ENCODE measurements around the gene PEA15. TPM values are rescaled to one million over a fixed set of nuclear protein-coding genes. Genes with fewer than 3 reads are reported as not detected.

Gene PEA15
- total RNA-seq, 2 donors from 2014 or later: 299 to 410 TPM

DNA sequence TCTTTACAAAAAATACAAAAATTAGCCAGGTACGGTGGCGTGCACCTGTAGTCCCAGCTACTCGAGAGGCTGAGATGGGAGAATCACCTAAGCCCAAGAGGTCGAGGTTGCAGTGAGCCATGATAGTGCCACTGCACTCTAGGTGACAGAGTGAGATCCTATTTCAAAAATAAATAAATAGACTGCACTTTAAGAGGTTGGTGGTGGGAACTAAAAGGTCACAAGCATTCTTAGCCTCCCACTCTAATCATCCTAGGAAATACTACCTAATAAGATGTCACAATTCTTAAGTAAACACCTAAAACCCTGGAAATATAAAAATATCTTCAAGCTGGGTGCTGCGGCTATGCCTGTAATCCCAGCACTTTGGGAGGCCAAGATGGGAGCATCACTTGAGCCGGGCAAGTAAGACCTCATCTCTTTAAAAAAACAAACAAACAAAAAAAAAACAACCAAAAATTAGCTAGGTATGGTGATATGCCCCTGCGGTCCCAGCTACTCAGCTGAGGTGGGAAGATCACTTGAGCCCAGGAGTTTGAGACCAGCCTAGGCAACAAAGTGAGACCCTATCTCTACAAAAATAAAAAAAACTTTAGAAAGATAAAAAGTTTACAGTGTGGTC, 53.1 kb downstream of the PEA15 start:
- intact Hi-C loops (cut with DNase I): loop anchor here (10.0 kb wide), 2 partner anchors 63 to 153 kb away; partner anchors contain the start of gene CASQ1 (in 2 of the 2)
- DNase-seq (ENCODE audit: low spot score): no peak

DNA sequence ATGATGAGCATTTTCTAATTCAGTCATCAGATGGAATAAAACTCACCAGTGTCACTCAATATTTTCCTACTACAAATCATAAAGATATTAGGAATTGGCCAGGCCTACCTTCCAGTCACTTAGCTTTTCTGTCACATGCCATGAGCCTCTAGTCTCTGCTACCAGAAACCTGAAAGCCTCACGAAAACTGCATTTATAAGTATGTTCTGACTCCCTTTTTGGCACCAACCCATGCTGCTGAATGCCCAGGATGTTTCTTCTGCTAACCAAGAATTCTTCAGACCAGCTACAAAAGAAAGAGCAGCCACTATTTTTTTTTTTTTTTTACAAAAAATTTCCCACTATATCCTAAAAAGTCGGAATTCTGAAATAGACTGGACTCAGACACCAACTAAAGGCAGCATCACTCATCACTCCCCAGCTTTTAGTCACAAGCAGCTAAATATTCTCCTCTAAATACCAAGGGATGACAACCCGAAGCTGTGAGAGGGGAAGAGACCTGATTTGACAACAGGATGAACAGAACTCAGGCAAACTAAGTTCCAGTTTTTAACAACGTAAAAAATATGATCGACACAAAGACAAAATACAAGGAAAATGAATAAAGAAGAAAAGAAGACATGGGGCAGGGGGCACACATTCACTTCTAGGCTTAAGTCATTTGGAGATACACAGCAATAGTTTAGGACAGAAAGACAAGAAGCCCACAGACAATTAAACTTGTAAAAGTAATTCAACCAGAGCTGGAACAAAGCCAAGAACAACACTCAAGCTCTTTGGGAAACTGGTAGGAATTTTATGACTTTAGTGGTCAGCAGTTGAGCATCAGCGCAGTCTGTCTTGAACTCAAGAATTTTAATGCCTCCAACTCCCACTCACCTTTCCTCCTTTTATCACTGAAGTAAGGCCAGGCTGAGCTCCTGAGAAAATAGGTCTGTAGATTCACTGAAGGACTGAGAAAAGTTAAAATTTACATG, 55.5 kb downstream of the PEA15 start:
- no peak for DNase-seq (ENCODE audit: low spot score)
- intact Hi-C loops (cut with DNase I): no loop called here

DNA sequence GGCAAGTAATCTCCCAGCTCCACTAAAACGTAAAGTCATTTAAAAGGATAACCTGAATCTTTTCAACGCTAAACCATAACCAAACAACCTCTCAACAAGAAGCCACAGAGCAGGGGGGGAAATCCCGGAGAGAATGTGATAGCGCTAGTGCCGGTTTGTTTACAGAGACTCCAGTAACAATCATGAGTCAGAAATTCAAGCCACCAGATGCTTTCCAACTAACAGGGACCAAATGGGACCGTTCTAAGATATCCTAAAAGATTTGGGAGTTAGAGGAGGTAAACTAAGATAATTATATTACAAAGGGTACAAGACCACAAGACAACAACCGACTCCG, 56.3 kb downstream of the PEA15 start:
- intact Hi-C loops (cut with DNase I): no loop called here
- DNase-seq (ENCODE audit: low spot score): no peak

DNA sequence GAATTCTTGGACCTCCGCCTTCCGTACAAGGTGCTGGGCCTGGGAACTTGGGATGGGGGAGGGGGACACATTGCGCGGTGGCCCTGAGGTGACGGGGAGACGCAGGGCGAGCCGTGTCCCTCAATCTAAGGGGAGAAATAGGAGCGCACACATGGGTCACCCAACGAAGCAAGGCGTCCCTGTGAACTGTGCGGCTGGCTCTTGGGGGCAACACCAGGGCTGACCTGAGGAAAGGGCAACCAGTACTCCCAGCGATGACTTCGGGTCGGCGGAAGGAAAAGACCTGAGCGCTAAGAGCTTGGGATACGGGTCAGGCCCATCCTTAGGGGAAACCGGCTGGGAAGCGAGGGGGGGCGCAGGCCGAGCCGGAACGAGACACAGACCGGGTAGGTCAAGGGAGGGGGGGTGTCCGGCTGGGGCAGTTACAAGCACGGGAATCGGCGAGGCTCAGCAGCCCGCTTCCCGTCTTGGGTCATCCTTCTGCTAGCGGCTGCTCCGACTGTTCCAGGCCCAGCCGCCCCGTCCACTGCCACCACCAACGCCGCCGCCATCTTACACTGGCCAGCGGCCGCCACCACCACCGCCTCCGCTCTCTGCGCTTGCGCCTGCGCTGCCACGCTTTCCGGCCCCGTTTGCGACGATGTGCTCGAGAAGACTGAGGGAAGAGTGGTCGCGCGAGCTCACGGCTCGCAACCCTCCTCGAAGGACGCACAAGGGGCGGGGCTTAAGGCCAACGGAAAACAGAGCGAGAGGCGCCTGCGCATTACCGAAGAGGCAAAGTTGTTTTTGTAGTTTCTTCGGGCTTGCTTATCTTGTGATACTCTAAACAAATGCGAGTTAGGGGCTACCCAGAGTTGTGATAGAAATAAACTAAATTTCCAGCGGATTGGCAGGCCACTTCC, 57.0 kb downstream of the PEA15 start, which contains the start of gene DCAF8:
Gene DCAF8 (minus strand): TSS at position 657 of the 902 bp plus-strand sequence. CDS start 18,541 bp downstream, outside the sequence.
- intact Hi-C loops (cut with DNase I): no loop called here
- peak; percentile 100 for DNase-seq (ENCODE audit: low spot score)

DNA sequence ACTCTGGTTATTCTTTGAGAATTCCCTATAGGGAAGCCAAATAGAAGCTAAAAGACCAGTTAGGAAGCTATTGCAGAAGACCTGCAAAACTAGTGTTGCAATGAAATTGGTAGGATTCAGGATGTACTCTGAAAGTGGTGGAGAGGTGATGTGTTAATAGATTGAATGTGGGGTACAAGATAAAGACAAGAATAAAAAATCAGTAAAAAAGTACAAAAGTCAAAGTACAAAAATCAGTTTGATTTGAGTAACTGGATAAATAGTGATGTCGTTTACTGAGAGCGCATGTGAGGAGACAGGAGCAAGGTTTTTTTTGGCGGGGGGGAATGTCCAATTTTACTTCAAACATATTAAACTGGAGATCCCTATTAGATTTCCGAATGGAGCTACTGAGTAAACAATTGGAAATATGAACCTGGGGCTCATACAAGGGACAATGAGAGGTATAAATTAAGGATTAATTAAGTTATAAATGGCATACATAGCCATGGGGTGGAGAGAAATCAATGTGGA, 59.7 kb downstream of the PEA15 start:
- intact Hi-C loops (cut with DNase I): no loop called here
- no peak for DNase-seq (ENCODE audit: low spot score)

Other genes starting within 250 kb of the PEA15 start
- gene PIGM, start 173.4 kb upstream of the PEA15 start, total RNA-seq: 1 to 10 TPM; 5.5 to 6.3 TPM
- gene KCNJ10, start 135.2 kb upstream of the PEA15 start, total RNA-seq: under 1 TPM in 1 of 2 donors, not detected in 1; 0.19 TPM
- not detected for gene KCNJ9, start 123.8 kb upstream of the PEA15 start, total RNA-seq
- gene IGSF8, start 106.8 kb upstream of the PEA15 start, total RNA-seq: 10 to 100 TPM; 16.0 to 17.4 TPM
- gene ATP1A2, start 89.6 kb upstream of the PEA15 start, total RNA-seq: 10 to 100 TPM in 1 of 2 donors, 1 to 10 TPM in 1; 4.1 to 10.8 TPM
- gene ATP1A4, start 53.8 kb upstream of the PEA15 start, total RNA-seq: not detected
- gene CASQ1, start 14.8 kb upstream of the PEA15 start, total RNA-seq: 10 to 100 TPM in 1 of 2 donors, 1 to 10 TPM in 1; 4.5 to 10.4 TPM
- gene DCAF8, start 57.2 kb downstream of the PEA15 start, total RNA-seq: 10 to 100 TPM; 95.3 to 95.5 TPM
- gene PEX19, start 79.7 kb downstream of the PEA15 start, total RNA-seq: 10 to 100 TPM; 54.0 to 60.0 TPM
- 100 to 1,000 TPM; 165 to 172 TPM for gene COPA, start 137.9 kb downstream of the PEA15 start, total RNA-seq
- gene NCSTN, start 138.0 kb downstream of the PEA15 start, total RNA-seq: 10 to 100 TPM; 57.3 to 78.9 TPM
- gene NHLH1, start 161.7 kb downstream of the PEA15 start, total RNA-seq: under 1 TPM in 1 of 2 donors, not detected in 1; 0.14 TPM
- 1 to 10 TPM; 2.0 to 2.4 TPM for gene VANGL2, start 195.2 kb downstream of the PEA15 start, total RNA-seq

Data from posterior vena cava (tissue), 2 donors.